ENCODE measurements around the gene PPP2R2B.
A peak's percentile ranks its signal among the peaks of the same experiment; 100 is the strongest.

PPP2R2B gene

GRCh38 chr5:146821732-146822131, 56.8 kb downstream of the PPP2R2B start:
- DNase-seq: no peak

GRCh38 chr5:146820987-146821386, 57.6 kb downstream of the PPP2R2B start:
- no peak for DNase-seq

- no peak for DNase-seq
Measured at GRCh38 chr5:146818822-146819221, 59.7 kb downstream of the PPP2R2B start.

- no peak for DNase-seq
Measured at GRCh38 chr5:146817973-146818372, 60.6 kb downstream of the PPP2R2B start.

- no peak for DNase-seq
Measured at GRCh38 chr5:146816775-146817387, 61.7 kb downstream of the PPP2R2B start.

- DNase-seq: no peak
Measured at GRCh38 chr5:146815411-146815810, 63.1 kb downstream of the PPP2R2B start.

GRCh38 chr5:146813346-146814157, 65.0 kb downstream of the PPP2R2B start:
- no peak for DNase-seq

- no peak for DNase-seq
Measured at GRCh38 chr5:146805081-146805480, 73.5 kb downstream of the PPP2R2B start.

- no peak for DNase-seq
Measured at GRCh38 chr5:146802945-146803522, 75.5 kb downstream of the PPP2R2B start.

- DNase-seq: no peak
Measured at GRCh38 chr5:146799671-146800070, 78.9 kb downstream of the PPP2R2B start.

- no peak for DNase-seq
Measured at GRCh38 chr5:146799231-146799630, 79.3 kb downstream of the PPP2R2B start.

GRCh38 chr5:146797658-146798057, 80.9 kb downstream of the PPP2R2B start:
- no peak for DNase-seq

GRCh38 chr5:146796911-146797310, 81.6 kb downstream of the PPP2R2B start:
- DNase-seq: no peak

- DNase-seq: no peak
Measured at GRCh38 chr5:146796144-146796543, 82.4 kb downstream of the PPP2R2B start.

- DNase-seq: peak in 1 of 2 donors; percentile 25
Measured at GRCh38 chr5:146794326-146795029, 84.1 kb downstream of the PPP2R2B start.

- DNase-seq: no peak
Measured at GRCh38 chr5:146793709-146794108, 84.8 kb downstream of the PPP2R2B start.

GRCh38 chr5:146791471-146791870, 87.1 kb downstream of the PPP2R2B start:
- DNase-seq: no peak

GRCh38 chr5:146789712-146790653, 88.6 kb downstream of the PPP2R2B start:
- DNase-seq: no peak

- no peak for DNase-seq
Measured at GRCh38 chr5:146788898-146789297, 89.7 kb downstream of the PPP2R2B start.

- no peak for DNase-seq
Measured at GRCh38 chr5:146785065-146785464, 93.5 kb downstream of the PPP2R2B start.

GRCh38 chr5:146781157-146781556, 97.4 kb downstream of the PPP2R2B start:
- no peak for DNase-seq

- DNase-seq: no peak
Measured at GRCh38 chr5:146779211-146779869, 99.2 kb downstream of the PPP2R2B start.

Measured in CD4-positive, alpha-beta T cell treated with Interferon alpha-2 for 1 hour (primary cell).